SK-N-SH treated with all-trans-retinoic acid at 6 μM for 48 hours (cell line): ENCODE measurements around the gene SMYD4.

ENCODE experiments used
- ATAC-seq: fragments of 200-7000 bp; cut with Tn5 transposase; 3 replicates; pipeline ENCODE4 v1.9.1; 2020; ENCODE audit warnings: mild to moderate bottlenecking, moderate library complexity
- ARNTL ChIP-seq: fragments of 450-650 bp; formaldehyde crosslinking; IDR thresholded peaks from 2 replicates; pipeline ENCODE4 v1.5.0; 2020; ENCODE audit warnings: low read depth, mild to moderate bottlenecking, moderate library complexity, borderline replicate concordance
- BACH2 ChIP-seq: fragments of 250-450 bp; sonication (Bioruptor Pico); IDR thresholded peaks from 2 replicates; pipeline ENCODE4 v1.9.0; 2021; ENCODE audit warnings: mild to moderate bottlenecking, borderline replicate concordance
- CREB5 ChIP-seq: fragments of 250-450 bp; sonication (Bioruptor Pico); IDR thresholded peaks from 2 replicates; pipeline ENCODE4 v1.5.1; 2020; ENCODE audit warnings: low read depth, mild to moderate bottlenecking, moderate library complexity
- CSDC2 ChIP-seq: fragments of 250-450 bp; sonication (Bioruptor Pico); IDR thresholded peaks from 2 replicates; pipeline ENCODE4 v1.5.0; 2020; ENCODE audit warnings: mild to moderate bottlenecking, moderate library complexity
- CSRNP3 ChIP-seq: fragments of 250-450 bp; sonication (Bioruptor Pico); IDR thresholded peaks from 2 replicates; pipeline ENCODE4 v1.5.1; 2021; ENCODE audit warnings: mild to moderate bottlenecking, moderate library complexity
- ESRRG ChIP-seq: fragments of 250-450 bp; sonication (Bioruptor Pico); IDR thresholded peaks from 2 replicates; pipeline ENCODE4 v1.6.1; 2021; ENCODE audit warnings: mild to moderate bottlenecking
- GLIS3 ChIP-seq: fragments of 250-450 bp; sonication (Bioruptor Pico); IDR thresholded peaks from 2 replicates; pipeline ENCODE4 v1.5.0; 2020; ENCODE audit warnings: mild to moderate bottlenecking, moderate library complexity
- ISL1 ChIP-seq: fragments of 250-450 bp; sonication (Bioruptor Pico); IDR thresholded peaks from 2 replicates; pipeline ENCODE4 v2.1.2; 2022; ENCODE audit warnings: mild to moderate bottlenecking, moderate library complexity
- PATZ1 ChIP-seq: fragments of 250-450 bp; sonication (Bioruptor Pico); IDR thresholded peaks from 2 replicates; pipeline ENCODE4 v1.8.0; 2020; ENCODE audit warnings: mild to moderate bottlenecking, moderate library complexity, borderline replicate concordance
- POU6F1 ChIP-seq: fragments of 250-450 bp; sonication (Bioruptor Pico); IDR thresholded peaks from 2 replicates; pipeline ENCODE4 v1.8.0; 2021; ENCODE audit warnings: low read depth, mild to moderate bottlenecking, moderate library complexity, borderline replicate concordance
- RARB ChIP-seq: fragments of 250-450 bp; sonication (Bioruptor Pico); IDR thresholded peaks from 2 replicates; pipeline ENCODE4 v1.8.0; 2021; ENCODE audit warnings: mild to moderate bottlenecking, moderate library complexity
- SNAI2 ChIP-seq: fragments of 250-450 bp; sonication (Bioruptor Pico); IDR thresholded peaks from 2 replicates; pipeline ENCODE4 v1.5.0; 2020; ENCODE audit warnings: mild to moderate bottlenecking, moderate library complexity
- TCF4 ChIP-seq: fragments of 250-450 bp; sonication (Bioruptor Pico); IDR thresholded peaks from 2 replicates; pipeline ENCODE4 v1.8.0; 2021; ENCODE audit warnings: mild to moderate bottlenecking, moderate library complexity, borderline replicate concordance
- TOX ChIP-seq: fragments of 250-450 bp; sonication (Bioruptor Pico); IDR thresholded peaks from 2 replicates; pipeline ENCODE4 v1.8.0; 2021; ENCODE audit warnings: mild to moderate bottlenecking, moderate library complexity, borderline replicate concordance
- ZC3H10 ChIP-seq: fragments of 250-450 bp; sonication (Bioruptor Pico); IDR thresholded peaks from 2 replicates; pipeline ENCODE4 v1.5.1; 2021; ENCODE audit warnings: mild to moderate bottlenecking, moderate library complexity
- ZFP3 ChIP-seq: fragments of 250-450 bp; sonication (Bioruptor Pico); IDR thresholded peaks from 2 replicates; pipeline ENCODE4 v1.5.0; 2020; ENCODE audit warnings: mild to moderate bottlenecking, moderate library complexity
- ZFP30 ChIP-seq: fragments of 450-650 bp; formaldehyde crosslinking; IDR thresholded peaks from 2 replicates; pipeline ENCODE4 v1.5.0; 2022; ENCODE audit warnings: mild to moderate bottlenecking, moderate library complexity
- ZNF565 ChIP-seq: fragments of 450-650 bp; formaldehyde crosslinking; conservative IDR thresholded peaks from 2 replicates; pipeline ENCODE4 v1.5.0; 2020; ENCODE audit warnings: low read depth, mild to moderate bottlenecking, moderate library complexity
- ZNF70 ChIP-seq: fragments of 450-650 bp; formaldehyde crosslinking; IDR thresholded peaks from 2 replicates; pipeline ENCODE4 v1.5.0; 2020; ENCODE audit warnings: mild to moderate bottlenecking, moderate library complexity

Gene SMYD4

GRCh38 chr17:1789936-1790335 is 39.8 kb downstream of the SMYD4 start:
- no peak for TF ChIP-seq ZNF565 (CRISPR knock-in tag)
- TF ChIP-seq ISL1 (CRISPR knock-in tag) = no peak
- TF ChIP-seq ZNF70 (CRISPR knock-in tag) = no peak
- TF ChIP-seq RARB (CRISPR knock-in tag) = no peak
- TF ChIP-seq BACH2 = no peak
- TF ChIP-seq TCF4 (CRISPR knock-in tag) = no peak
- TF ChIP-seq ZFP30 = no peak
- no peak for TF ChIP-seq POU6F1 (CRISPR knock-in tag)
- no peak for TF ChIP-seq ZC3H10 (CRISPR knock-in tag)
- no peak for TF ChIP-seq ZFP3 (CRISPR knock-in tag)
- TF ChIP-seq TOX (CRISPR knock-in tag) = no peak
- TF ChIP-seq GLIS3 (CRISPR knock-in tag) = no peak
- no peak for TF ChIP-seq CSDC2 (CRISPR knock-in tag)
- no peak for TF ChIP-seq ESRRG (CRISPR knock-in tag)
- TF ChIP-seq PATZ1 (CRISPR knock-in tag) = no peak
- no peak for TF ChIP-seq CSRNP3
- no peak for ATAC-seq

GRCh38 chr17:1787301-1787902 is 42.3 kb downstream of the SMYD4 start:
- peak; percentile 96 for ATAC-seq

GRCh38 chr17:1786708-1787107 is 43.0 kb downstream of the SMYD4 start:
- no peak for TF ChIP-seq ZFP30
- no peak for TF ChIP-seq ISL1 (CRISPR knock-in tag)
- no peak for TF ChIP-seq RARB (CRISPR knock-in tag)
- TF ChIP-seq ZNF70 (CRISPR knock-in tag) = no peak
- no peak for TF ChIP-seq ZNF565 (CRISPR knock-in tag)
- TF ChIP-seq CREB5 (CRISPR knock-in tag) = no peak
- no peak for TF ChIP-seq PATZ1 (CRISPR knock-in tag)
- no peak for TF ChIP-seq GLIS3 (CRISPR knock-in tag)
- TF ChIP-seq ZC3H10 (CRISPR knock-in tag) = no peak
- TF ChIP-seq, all 23 proteins: peak for 0
- no peak for ATAC-seq

More at GRCh38 chr17:1787301-1787902, 42.3 kb downstream of the SMYD4 start:
- TF ChIP-seq SNAI2 (CRISPR knock-in tag) (peak; percentile 61; the same call in 1 of the 2 replicates), RARB (CRISPR knock-in tag) (no peak), CSDC2 (CRISPR knock-in tag) (0 out of 2 replicates have a peak, but pooled peaks have one; percentile 18), ZFP3 (CRISPR knock-in tag) (0 out of 2 replicates have a peak, but pooled peaks have one; percentile 49), ZC3H10 (CRISPR knock-in tag) (peak; percentile 15; the same call in 1 of the 2 replicates), POU6F1 (CRISPR knock-in tag) (no peak), ARNTL (no peak)
- TF ChIP-seq, all 23 proteins: peak for 4
